Measurements from ENCODE around the gene FAM20A. TPM values are rescaled to one million over a fixed set of nuclear protein-coding genes. Genes with fewer than 3 reads are reported as not detected.

The FAM20A gene
- total and polyA plus RNA-seq, 2 of the 8 experiments (the other 6 are each of a cell fraction or from before 2014, with no cell fraction given), result 3.6 to 11.9 TPM

GRCh38 chr17:68540981-68541380 lies 60.2 kb downstream of the FAM20A start:
- Histone ChIP-seq H3K27me3 (replicated peaks in 1 of 4; ENCODE audit: control insufficient read depth in 3 of 4, extremely low read depth in 1 of 4, insufficient read depth in 3 of 4, low read length in 3 of 4) (no peaks in the 10 kb centered on the region), H2BK20ac (ENCODE audit: low read length) (no peak overlapping the region), H3K9me3 (ENCODE audit: insufficient read depth in 2 of 2, low read depth in 1 of 2, low read length in 1 of 2) (no peaks in the 10 kb centered on the region), H2AFZ (ENCODE audit: low read length) (no peak overlapping the region), H3K79me1 (ENCODE audit: low read depth, low read length) (no peaks in the 10 kb centered on the region; the same call in 1 of the 2 replicates), H4K8ac (ENCODE audit: extremely low read depth, insufficient read depth, low read length) (no peak overlapping the region), H3K27ac (ENCODE audit: low read depth, low read length) (no peak overlapping the region), H3K9ac (replicated peaks in 1 of 4; ENCODE audit: extremely low read depth in 1 of 4, low read depth in 3 of 4, low read length in 3 of 4) (no peak overlapping the region), H3K36me3 (ENCODE audit: control insufficient read depth in 2 of 4, insufficient read depth in 4 of 4, low read length in 3 of 4) (peaks cover 9 to 63% (median 19%) of the 10 kb centered on the region in 4 experiments), H3K4ac (replicated peaks; ENCODE audit: insufficient read length, low read depth, low read length) (no peak overlapping the region), H4K91ac (replicated peaks; ENCODE audit: insufficient read length, low read length) (no peak overlapping the region), H3K23ac (ENCODE audit: insufficient read length) (no peak overlapping the region), H3K23me2 (ENCODE audit: low read depth, low read length) (no peaks in the 10 kb centered on the region), H2AK5ac (ENCODE audit: low read depth, low read length) (no peak overlapping the region), H3K14ac (ENCODE audit: insufficient read length) (no peak overlapping the region), H3K56ac (replicated peaks; ENCODE audit: insufficient read length, low read depth, low read length) (no peak overlapping the region), H3K79me2 (ENCODE audit: control insufficient read depth in 1 of 2, insufficient read depth in 2 of 2, low read length in 2 of 2) (no peaks in the 10 kb centered on the region), H2BK15ac (ENCODE audit: low read length) (no peak overlapping the region), H3K4me3 (ENCODE audit: extremely low read depth in 1 of 4, insufficient read depth in 2 of 4, low read depth in 3 of 4, low read length in 4 of 4) (no peak overlapping the region), H2BK12ac (ENCODE audit: low read depth, low read length) (no peak overlapping the region), H4K20me1 (replicated peaks in 1 of 2; ENCODE audit: control insufficient read depth in 1 of 2, insufficient read depth in 2 of 2, low read length in 2 of 2) (peaks cover 0 to 5% of the 10 kb centered on the region in 2 experiments), H2BK120ac (replicated peaks; ENCODE audit: low read depth, low read length) (no peak overlapping the region), H3K4me1 (replicated peaks in 1 of 4; ENCODE audit: control insufficient read depth in 3 of 4, insufficient read depth in 4 of 4, low read length in 3 of 4) (no peaks in the 10 kb centered on the region), H2BK5ac (ENCODE audit: low read depth, low read length) (no peak overlapping the region; the same call in 1 of the 2 replicates), H4K5ac (ENCODE audit: insufficient read length, low read depth, low read length) (no peak overlapping the region), H3K18ac (ENCODE audit: extremely low read depth, low read length) (no peak overlapping the region), H3K4me2 (ENCODE audit: insufficient read depth in 1 of 2, low read depth in 2 of 2, low read length in 2 of 2) (no peak overlapping the region)
- ChIA-PET CTCF (ENCODE audit: partially characterized antibody) (interaction anchor here (1.0 to 5.0 kb wide), 3 partner anchors 73 to 786 kb away, joined by 3 to 27 read pairs (median 3); partner anchors contain the start of gene ABCA5), POLR2A (ENCODE audit: partially characterized antibody) (interaction anchor here (1.3 to 3.5 kb wide), 3 partner anchors 11 to 40 kb away, joined by 3 to 9 read pairs (median 5); no protein-coding TSS in a partner anchor)
- WGBS, 2 experiments (ENCODE audit: extremely low coverage in 1 of 2, insufficient coverage in 1 of 2, insufficient read length in 1 of 2, insufficient replicate concordance in 2 of 2, low coverage in 1 of 2, low lambda C conversion rate in 2 of 2, missing lambda C conversion rate in 1 of 2), result 92% methylated on average over 8 of the region's 8 CpGs; no CpG with 5 or more reads in 1 of the 2 experiments
- no peak for FAIRE-seq
- DNase-seq (ENCODE audit: low read depth in 1 of 2, low spot score in 2 of 2), result no peak
- TF ChIP-seq BRCA1 (IDR thresholded peaks at IDR 0.05; ENCODE audit: low read depth, low read length) (no peak), SRF (IDR thresholded peaks at IDR 0.05; ENCODE audit: low read depth, low read length) (no peak), CTBP2 (IDR thresholded peaks at IDR 0.05; ENCODE audit: borderline replicate concordance, insufficient read depth, insufficient read length, low read length) (no peak), POLR2AphosphoS5 (IDR thresholded peaks at IDR 0.05; ENCODE audit: low read depth, low read length) (no peak), CHD2 (IDR thresholded peaks at IDR 0.05; ENCODE audit: low read length) (no peak), SP1 (IDR thresholded peaks at IDR 0.05; ENCODE audit: low read depth, low read length) (no peak), KDM1A (IDR thresholded peaks at IDR 0.05; ENCODE audit: borderline replicate concordance, low read length) (no peak), KDM4A (IDR thresholded peaks at IDR 0.05; ENCODE audit: low read depth, low read length, severe bottlenecking) (no peak)
- TF ChIP-seq, protein P1, sequence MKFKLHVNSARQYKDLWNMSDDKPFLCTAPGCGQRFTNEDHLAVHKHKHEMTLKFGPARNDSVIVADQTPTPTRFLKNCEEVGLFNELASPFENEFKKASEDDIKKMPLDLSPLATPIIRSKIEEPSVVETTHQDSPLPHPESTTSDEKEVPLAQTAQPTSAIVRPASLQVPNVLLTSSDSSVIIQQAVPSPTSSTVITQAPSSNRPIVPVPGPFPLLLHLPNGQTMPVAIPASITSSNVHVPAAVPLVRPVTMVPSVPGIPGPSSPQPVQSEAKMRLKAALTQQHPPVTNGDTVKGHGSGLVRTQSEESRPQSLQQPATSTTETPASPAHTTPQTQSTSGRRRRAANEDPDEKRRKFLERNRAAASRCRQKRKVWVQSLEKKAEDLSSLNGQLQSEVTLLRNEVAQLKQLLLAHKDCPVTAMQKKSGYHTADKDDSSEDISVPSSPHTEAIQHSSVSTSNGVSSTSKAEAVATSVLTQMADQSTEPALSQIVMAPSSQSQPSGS (IDR thresholded peaks at IDR 0.05; ENCODE audit: low read length), result no peak
- TF ChIP-seq, protein P2, sequence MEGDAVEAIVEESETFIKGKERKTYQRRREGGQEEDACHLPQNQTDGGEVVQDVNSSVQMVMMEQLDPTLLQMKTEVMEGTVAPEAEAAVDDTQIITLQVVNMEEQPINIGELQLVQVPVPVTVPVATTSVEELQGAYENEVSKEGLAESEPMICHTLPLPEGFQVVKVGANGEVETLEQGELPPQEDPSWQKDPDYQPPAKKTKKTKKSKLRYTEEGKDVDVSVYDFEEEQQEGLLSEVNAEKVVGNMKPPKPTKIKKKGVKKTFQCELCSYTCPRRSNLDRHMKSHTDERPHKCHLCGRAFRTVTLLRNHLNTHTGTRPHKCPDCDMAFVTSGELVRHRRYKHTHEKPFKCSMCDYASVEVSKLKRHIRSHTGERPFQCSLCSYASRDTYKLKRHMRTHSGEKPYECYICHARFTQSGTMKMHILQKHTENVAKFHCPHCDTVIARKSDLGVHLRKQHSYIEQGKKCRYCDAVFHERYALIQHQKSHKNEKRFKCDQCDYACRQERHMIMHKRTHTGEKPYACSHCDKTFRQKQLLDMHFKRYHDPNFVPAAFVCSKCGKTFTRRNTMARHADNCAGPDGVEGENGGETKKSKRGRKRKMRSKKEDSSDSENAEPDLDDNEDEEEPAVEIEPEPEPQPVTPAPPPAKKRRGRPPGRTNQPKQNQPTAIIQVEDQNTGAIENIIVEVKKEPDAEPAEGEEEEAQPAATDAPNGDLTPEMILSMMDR (IDR thresholded peaks at IDR 0.05; ENCODE audit: control extremely low read depth in 1 of 3, insufficient read depth in 1 of 3, low read depth in 1 of 3, low read length in 3 of 3), result no peak
